Measurements from ENCODE around the gene ARID5B.

The ARID5B gene

GRCh38 chr10:62005281-62005680 is 103.8 kb downstream of the ARID5B start:
- Histone ChIP-seq H3K27ac (no peak overlapping the region), H3K4me3 (no peak overlapping the region)
- no peak for DNase-seq (ENCODE audit: low spot score)
- TF ChIP-seq, protein P1, sequence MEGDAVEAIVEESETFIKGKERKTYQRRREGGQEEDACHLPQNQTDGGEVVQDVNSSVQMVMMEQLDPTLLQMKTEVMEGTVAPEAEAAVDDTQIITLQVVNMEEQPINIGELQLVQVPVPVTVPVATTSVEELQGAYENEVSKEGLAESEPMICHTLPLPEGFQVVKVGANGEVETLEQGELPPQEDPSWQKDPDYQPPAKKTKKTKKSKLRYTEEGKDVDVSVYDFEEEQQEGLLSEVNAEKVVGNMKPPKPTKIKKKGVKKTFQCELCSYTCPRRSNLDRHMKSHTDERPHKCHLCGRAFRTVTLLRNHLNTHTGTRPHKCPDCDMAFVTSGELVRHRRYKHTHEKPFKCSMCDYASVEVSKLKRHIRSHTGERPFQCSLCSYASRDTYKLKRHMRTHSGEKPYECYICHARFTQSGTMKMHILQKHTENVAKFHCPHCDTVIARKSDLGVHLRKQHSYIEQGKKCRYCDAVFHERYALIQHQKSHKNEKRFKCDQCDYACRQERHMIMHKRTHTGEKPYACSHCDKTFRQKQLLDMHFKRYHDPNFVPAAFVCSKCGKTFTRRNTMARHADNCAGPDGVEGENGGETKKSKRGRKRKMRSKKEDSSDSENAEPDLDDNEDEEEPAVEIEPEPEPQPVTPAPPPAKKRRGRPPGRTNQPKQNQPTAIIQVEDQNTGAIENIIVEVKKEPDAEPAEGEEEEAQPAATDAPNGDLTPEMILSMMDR (IDR thresholded peaks at IDR 0.05): no peak

DNA sequence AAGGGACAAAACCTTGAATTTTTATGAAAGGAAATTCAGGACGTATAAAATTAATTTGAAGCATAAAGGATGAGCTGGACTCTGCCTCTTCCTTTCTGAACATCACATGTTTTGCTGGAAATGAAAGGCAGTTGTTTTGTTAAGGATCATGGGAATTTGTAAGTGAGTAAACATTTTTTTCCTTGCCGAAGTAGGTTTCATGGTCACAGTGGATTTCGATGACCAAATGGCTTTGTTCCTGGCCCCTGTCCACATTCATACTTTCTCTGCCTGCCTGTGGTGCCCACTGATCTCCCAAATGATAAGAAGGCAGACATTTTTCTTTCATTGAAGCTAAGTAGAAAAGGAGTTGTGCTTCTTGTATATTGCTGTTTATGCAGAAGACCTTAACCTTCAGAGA is 104.2 kb downstream of the ARID5B start:
- DNase-seq (ENCODE audit: low spot score): no peak
- Histone ChIP-seq H3K4me3 (no peak overlapping the region), H3K27ac (no peak overlapping the region)
- TF ChIP-seq, protein P1 (IDR thresholded peaks at IDR 0.05): no peak

DNA sequence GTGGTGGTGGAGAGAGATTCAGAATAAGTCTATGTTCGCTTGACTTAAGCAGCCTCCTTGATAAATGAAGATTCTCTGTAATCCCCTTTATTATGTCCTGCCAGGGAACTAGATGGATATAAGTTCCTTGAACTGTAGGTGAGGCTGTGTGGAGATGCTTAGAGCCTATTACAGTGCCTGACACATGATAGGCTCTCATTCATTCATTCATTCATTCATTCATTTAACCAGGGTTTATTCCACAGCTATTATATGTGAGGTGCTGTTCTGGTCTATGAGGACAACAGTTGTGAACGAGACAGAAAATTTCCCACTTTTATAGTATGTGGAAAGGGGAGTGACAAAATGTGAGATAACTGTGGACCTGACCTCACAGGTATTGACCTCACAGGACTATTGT is 105.6 kb downstream of the ARID5B start:
- TF ChIP-seq, protein P1 (IDR thresholded peaks at IDR 0.05): no peak
- no peak for DNase-seq (ENCODE audit: low spot score)
- Histone ChIP-seq H3K27ac (no peak overlapping the region), H3K4me3 (no peak overlapping the region)

GRCh38 chr10:62008196-62008595 is 106.7 kb downstream of the ARID5B start:
- TF ChIP-seq, protein P1 (IDR thresholded peaks at IDR 0.05): no peak
- Histone ChIP-seq H3K27ac (no peak overlapping the region), H3K4me3 (no peak overlapping the region)
- DNase-seq (ENCODE audit: low spot score): no peak

- DNase-seq (ENCODE audit: low spot score): no peak
- TF ChIP-seq, protein P1 (IDR thresholded peaks at IDR 0.05): no peak
- H3K4me3 ChIP-seq: no peak overlapping the region
- peak overlapping the region in 1 of 2 donors; percentile 2 for H3K27ac ChIP-seq
Measured at GRCh38 chr10:62008946-62009345, 107.4 kb downstream of the ARID5B start.

DNA sequence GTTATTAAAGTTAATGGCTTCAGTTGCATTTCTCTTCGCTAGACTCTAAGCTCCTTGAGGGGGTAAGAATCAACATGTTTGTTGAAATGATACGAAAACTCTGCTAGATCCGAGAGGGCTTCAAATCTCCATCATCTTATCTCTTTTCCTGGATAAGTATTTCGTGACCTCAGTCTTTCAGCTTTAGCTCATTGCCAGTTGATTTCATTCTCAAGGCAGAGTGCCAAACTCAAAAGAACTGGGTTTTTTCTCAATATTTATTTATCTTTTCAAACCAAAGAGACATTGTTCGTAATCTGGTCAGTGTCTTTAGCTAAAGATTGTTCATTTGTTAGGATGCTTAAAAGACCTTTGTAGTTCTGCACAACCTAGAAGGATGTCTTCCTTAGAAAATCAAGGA is 108.9 kb downstream of the ARID5B start:
- TF ChIP-seq, protein P1 (IDR thresholded peaks at IDR 0.05): no peak
- DNase-seq (ENCODE audit: low spot score): no peak
- no peak overlapping the region for H3K27ac ChIP-seq
- H3K4me3 ChIP-seq: no peak overlapping the region

GRCh38 chr10:62011558-62011957 is 110.1 kb downstream of the ARID5B start:
- DNase-seq (ENCODE audit: low spot score): no peak
- TF ChIP-seq, protein P1 (IDR thresholded peaks at IDR 0.05): no peak

More at GRCh38 chr10:62011558-62011957, 110.1 kb downstream of the ARID5B start:
- H3K4me3 ChIP-seq: no peak overlapping the region
- H3K27ac ChIP-seq: no peak overlapping the region
